Breast epithelium (tissue), 4 donors: ENCODE data around the gene IMPG2. TPM values are rescaled to one million over a fixed set of nuclear protein-coding genes. Genes with fewer than 3 reads are reported as not detected.

Experiments used
- DNase-seq, 2 donors: peaks; one replicate each; pipeline ENCODE4 v3.0.0-alpha.2; 2019; ENCODE audit warnings: low spot score in 2 of 2
- H3K27ac ChIP-seq, 2 donors: fragments of 200-600 bp; sonication (generic) in 1 of 2; one replicate each; pipeline ENCODE4 v1.5.1; 2016 to 2019; ENCODE audit warnings: mild to moderate bottlenecking in 1 of 2
- H3K27me3 ChIP-seq, 2 donors: fragments of 200-600 bp; sonication (generic) in 1 of 2; one replicate each; pipeline versions ENCODE4 v1.5.1 to v1.6.0; 2017 to 2019; ENCODE audit warnings: control low read depth in 1 of 2, mild to moderate bottlenecking in 1 of 2
- H3K36me3 ChIP-seq: fragments of 200-600 bp; one replicate; pipeline ENCODE4 v1.5.1; 2019
- H3K4me1 ChIP-seq, 2 donors: fragments of 200-600 bp; sonication (generic); one replicate each; pipeline ENCODE4 v1.5.1; 2016 to 2019; ENCODE audit warnings: control low read depth in 1 of 2
- H3K4me3 ChIP-seq, 3 donors: fragments of 200-600 bp; sonication (generic); 1 replicate in 2 of 3; 2 replicates in 1 of 3; pipeline ENCODE4 v1.5.1; 2016 to 2019; ENCODE audit warnings: mild to moderate bottlenecking in 3 of 3, moderate library complexity in 2 of 3
- H3K9me3 ChIP-seq, 2 donors: fragments of 200-600 bp; sonication (generic) in 1 of 2; one replicate each; pipeline ENCODE4 v1.5.1; 2016 to 2019; ENCODE audit warnings: control low read depth in 1 of 2
- CTCF ChIP-seq, 3 donors: fragments of 450-650 bp; IDR thresholded peaks; one replicate each; pipeline ENCODE4 v1.5.1; 2016 to 2017; ENCODE audit warnings: antibody characterized with exemption in 3 of 3, mild to moderate bottlenecking in 3 of 3, moderate library complexity in 3 of 3
- POLR2A ChIP-seq: fragments of 450-650 bp; IDR thresholded peaks from one replicate; pipeline ENCODE4 v1.6.1; 2016; ENCODE audit warnings: antibody characterized with exemption, mild to moderate bottlenecking, moderate library complexity
- POLR2AphosphoS5 ChIP-seq, 3 donors: sonication (generic); formaldehyde crosslinking; IDR thresholded peaks; one replicate each; pipeline ENCODE4 v1.6.1; 2017; ENCODE audit warnings: antibody characterized with exemption in 3 of 3
- intact Hi-C: fragments of 100-400 bp; cut with DNase I; formaldehyde crosslinking; loops from one replicate; pipeline ENCODE4 v1.15.1; 2023; ENCODE audit warnings: low total_unique reads
- total RNA-seq, 3 donors: library from RNA; depleted of rRNA; stranded (reverse); fragments of >200 nt; gene quantifications; one replicate each; pipeline ENCODE4 v1.1.0, GENCODE V29; 2016

Gene IMPG2
- total RNA-seq, 3 donors from 2014 or later, result 0.15 to 0.33 (median 0.32) TPM

DNA sequence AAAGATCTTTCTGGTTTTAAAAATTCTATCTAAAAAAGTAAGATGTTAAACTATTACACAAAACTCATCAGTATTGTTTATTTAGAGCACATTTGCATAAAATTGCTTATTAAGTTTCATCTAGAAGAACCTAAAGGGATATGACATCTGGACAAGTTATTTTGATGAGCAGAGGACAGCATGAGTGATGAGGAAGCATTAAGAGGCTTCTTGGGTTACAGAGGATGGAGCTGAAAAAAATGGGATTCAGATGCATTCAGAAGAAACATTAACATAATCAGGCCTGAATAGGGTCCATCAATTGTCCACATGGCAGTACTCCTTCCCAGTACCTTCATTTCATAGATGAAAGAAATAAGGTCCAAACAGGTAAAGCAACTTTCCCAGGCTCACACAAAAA, 41.6 kb downstream of the IMPG2 start:
- intact Hi-C loops, result no loop called here
- no peak overlapping the region for H3K27ac ChIP-seq
- H3K4me3 ChIP-seq, result no peak overlapping the region
- no peaks in the 10 kb centered on the region for H3K36me3 ChIP-seq
- TF ChIP-seq POLR2A (no peak), POLR2AphosphoS5 (IDR thresholded peaks at IDR 0.05) (no peak), CTCF (IDR thresholded peaks at IDR 0.05) (no peak)
- H3K4me1 ChIP-seq, result no peaks in the 10 kb centered on the region
- no peaks in the 10 kb centered on the region for H3K27me3 ChIP-seq
- no peak for DNase-seq
- no peaks in the 10 kb centered on the region for H3K9me3 ChIP-seq

- Histone ChIP-seq H3K27ac (no peak overlapping the region), H3K4me3 (no peak overlapping the region), H3K27me3 (no peaks in the 10 kb centered on the region), H3K9me3 (no peaks in the 10 kb centered on the region), H3K36me3 (no peaks in the 10 kb centered on the region), H3K4me1 (no peaks in the 10 kb centered on the region)
- TF ChIP-seq POLR2AphosphoS5 (IDR thresholded peaks at IDR 0.05) (no peak), CTCF (IDR thresholded peaks at IDR 0.05) (no peak), POLR2A (no peak)
- DNase-seq, result no peak
- intact Hi-C loops, result no loop called here
Measured at GRCh38 chr3:101273608-101274007, 46.8 kb downstream of the IMPG2 start.

GRCh38 chr3:101273156-101273555, 47.2 kb downstream of the IMPG2 start:
- Histone ChIP-seq H3K4me1 (no peaks in the 10 kb centered on the region), H3K4me3 (no peak overlapping the region), H3K27ac (no peak overlapping the region), H3K9me3 (no peaks in the 10 kb centered on the region), H3K36me3 (no peaks in the 10 kb centered on the region), H3K27me3 (no peaks in the 10 kb centered on the region)
- intact Hi-C loops, result no loop called here
- TF ChIP-seq POLR2A (no peak), POLR2AphosphoS5 (IDR thresholded peaks at IDR 0.05) (no peak), CTCF (IDR thresholded peaks at IDR 0.05) (no peak)
- no peak for DNase-seq

GRCh38 chr3:101271728-101272127, 48.6 kb downstream of the IMPG2 start:
- no peak overlapping the region for H3K4me3 ChIP-seq
- no peaks in the 10 kb centered on the region for H3K4me1 ChIP-seq
- intact Hi-C loops, result no loop called here
- no peaks in the 10 kb centered on the region for H3K36me3 ChIP-seq
- H3K27ac ChIP-seq, result no peak overlapping the region
- TF ChIP-seq POLR2A, result no peak
- TF ChIP-seq POLR2AphosphoS5 (IDR thresholded peaks at IDR 0.05), result no peak
- TF ChIP-seq CTCF (IDR thresholded peaks at IDR 0.05), result no peak
- no peak for DNase-seq
- H3K9me3 ChIP-seq, result no peaks in the 10 kb centered on the region
- H3K27me3 ChIP-seq, result no peaks in the 10 kb centered on the region

DNA sequence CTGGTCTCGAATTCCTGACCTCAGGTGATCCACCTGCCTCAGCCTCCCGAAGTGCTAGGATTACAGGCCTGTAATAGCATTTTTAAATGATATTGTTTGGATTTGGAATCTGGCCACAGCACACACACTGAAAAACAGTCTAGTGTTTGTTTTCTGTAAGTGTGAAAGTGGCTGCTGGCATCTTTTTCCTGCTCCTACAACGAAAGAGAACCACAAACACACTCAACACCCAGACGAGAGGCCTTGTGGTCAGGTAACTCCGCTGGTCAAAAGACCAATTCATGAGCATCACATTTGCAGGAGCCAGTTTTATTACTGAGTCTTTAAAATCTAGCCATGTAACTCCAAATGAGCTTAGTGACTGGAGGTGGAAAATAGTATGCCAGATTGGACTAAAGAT, 50.2 kb downstream of the IMPG2 start:
- DNase-seq, result no peak
- no peak overlapping the region for H3K4me3 ChIP-seq
- intact Hi-C loops, result no loop called here
- no peaks in the 10 kb centered on the region for H3K4me1 ChIP-seq
- H3K27me3 ChIP-seq, result no peaks in the 10 kb centered on the region
- H3K36me3 ChIP-seq, result no peaks in the 10 kb centered on the region
- no peak overlapping the region for H3K27ac ChIP-seq
- TF ChIP-seq CTCF (IDR thresholded peaks at IDR 0.05) (no peak), POLR2A (no peak), POLR2AphosphoS5 (IDR thresholded peaks at IDR 0.05) (no peak)
- H3K9me3 ChIP-seq, result no peaks in the 10 kb centered on the region
